AG04449 (cell line): ENCODE results near the gene GALNT14.

ENCODE experiments used
- CTCF ChIA-PET: fragments of 350-600 bp; formaldehyde crosslinking; extraction: SDS; loops from one replicate; lab custom pipeline; 2021; ENCODE audit warnings: antibody characterized with exemption; lab: Yijun Ruan, JAX
- POLR2A ChIA-PET: fragments of 400-600, 350-600 bp; formaldehyde crosslinking; extraction: SDS; loops from one replicate; lab custom pipeline; 2020; ENCODE audit warnings: antibody characterized with exemption, inconsistent platforms; lab: Yijun Ruan, JAX
- DNase-seq: peaks from one replicate; pipeline ENCODE4 v3.0.0-alpha.2; 2010; ENCODE audit warnings: low read depth, low spot score
- H3K4me3 ChIP-seq: 2 replicates; pipeline ENCODE4 v1.5.1; 2011; ENCODE audit warnings: low read depth, mild to moderate bottlenecking, control low read depth, low read length
- TF ChIP-seq, protein P1 (sequence below): IDR thresholded peaks from one replicate; pipeline ENCODE4 v1.5.1; 2011; ENCODE audit warnings: mild to moderate bottlenecking, moderate library complexity, low read length, control low read depth, inconsistent platforms; ENCODE audit not compliant: insufficient read depth; ENCODE audit errors: missing control alignments

Gene GALNT14

DNA sequence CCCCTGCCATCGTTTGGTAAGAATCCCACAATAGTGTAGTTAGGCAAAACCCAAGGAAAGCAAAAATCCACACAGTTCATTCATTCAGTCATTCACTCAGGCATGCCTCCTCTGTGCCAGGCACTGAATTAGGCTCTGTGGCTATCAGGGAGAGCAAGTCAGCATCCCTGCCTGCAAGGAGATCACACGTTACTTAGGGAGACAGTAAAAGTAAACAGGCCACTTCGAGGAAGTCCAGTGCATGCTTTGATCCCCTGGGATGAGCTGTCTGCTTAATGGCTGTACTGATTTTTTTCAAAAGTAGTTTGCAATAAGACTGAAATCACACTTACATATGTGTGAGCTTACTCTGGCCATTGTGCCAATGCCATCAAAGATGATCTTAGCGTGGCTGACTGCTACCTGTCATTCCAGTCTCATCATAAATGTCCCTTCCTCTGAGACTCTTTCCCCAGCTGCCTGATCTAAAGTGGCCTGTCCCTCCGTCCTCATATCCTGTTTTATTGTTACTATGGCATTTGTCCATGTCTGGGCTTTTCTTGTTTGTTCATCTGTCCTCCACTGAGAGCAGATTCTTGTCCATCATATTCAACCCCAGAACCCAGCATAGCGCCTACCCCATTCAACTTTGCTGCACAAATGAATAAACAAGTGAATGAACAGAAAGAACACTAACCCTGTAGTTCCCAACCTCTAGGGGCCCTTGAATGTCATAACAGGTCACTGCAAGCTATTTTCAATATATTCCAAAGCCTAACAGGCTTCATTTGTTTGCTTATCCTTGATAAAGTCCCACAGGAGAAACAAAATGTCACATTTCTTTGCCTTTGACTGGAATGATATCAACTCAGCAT is 84.1 kb downstream of the GALNT14 start:
- DNase-seq: no peak
- ChIA-PET POLR2A (no interaction called here), CTCF (no interaction called here)
- TF ChIP-seq, protein P1, sequence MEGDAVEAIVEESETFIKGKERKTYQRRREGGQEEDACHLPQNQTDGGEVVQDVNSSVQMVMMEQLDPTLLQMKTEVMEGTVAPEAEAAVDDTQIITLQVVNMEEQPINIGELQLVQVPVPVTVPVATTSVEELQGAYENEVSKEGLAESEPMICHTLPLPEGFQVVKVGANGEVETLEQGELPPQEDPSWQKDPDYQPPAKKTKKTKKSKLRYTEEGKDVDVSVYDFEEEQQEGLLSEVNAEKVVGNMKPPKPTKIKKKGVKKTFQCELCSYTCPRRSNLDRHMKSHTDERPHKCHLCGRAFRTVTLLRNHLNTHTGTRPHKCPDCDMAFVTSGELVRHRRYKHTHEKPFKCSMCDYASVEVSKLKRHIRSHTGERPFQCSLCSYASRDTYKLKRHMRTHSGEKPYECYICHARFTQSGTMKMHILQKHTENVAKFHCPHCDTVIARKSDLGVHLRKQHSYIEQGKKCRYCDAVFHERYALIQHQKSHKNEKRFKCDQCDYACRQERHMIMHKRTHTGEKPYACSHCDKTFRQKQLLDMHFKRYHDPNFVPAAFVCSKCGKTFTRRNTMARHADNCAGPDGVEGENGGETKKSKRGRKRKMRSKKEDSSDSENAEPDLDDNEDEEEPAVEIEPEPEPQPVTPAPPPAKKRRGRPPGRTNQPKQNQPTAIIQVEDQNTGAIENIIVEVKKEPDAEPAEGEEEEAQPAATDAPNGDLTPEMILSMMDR: no peak
- H3K4me3 ChIP-seq: no peak overlapping the region

DNA sequence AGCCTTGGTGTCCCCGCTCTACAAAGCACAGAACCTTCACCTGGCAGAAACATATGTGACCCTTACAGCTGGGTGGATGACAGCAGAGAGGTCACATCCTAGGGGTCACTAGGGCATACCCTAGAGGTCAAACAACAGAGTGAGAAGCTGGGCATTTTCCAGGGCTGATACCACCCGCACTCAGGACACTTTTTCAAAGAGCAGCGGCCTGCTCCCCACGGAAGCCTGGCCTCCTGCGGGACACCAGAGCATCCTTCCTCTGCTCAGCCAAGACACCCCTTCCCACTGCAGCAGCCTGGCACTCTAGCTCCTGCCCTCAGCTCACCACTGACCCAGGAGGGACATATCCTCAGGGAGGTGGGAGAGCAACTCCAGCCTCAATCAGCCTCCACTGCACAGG is 86.0 kb downstream of the GALNT14 start:
- no peak overlapping the region for H3K4me3 ChIP-seq
- TF ChIP-seq, protein P1: no peak
- no peak for DNase-seq
- POLR2A ChIA-PET: no interaction called here
- CTCF ChIA-PET: no interaction called here

DNA sequence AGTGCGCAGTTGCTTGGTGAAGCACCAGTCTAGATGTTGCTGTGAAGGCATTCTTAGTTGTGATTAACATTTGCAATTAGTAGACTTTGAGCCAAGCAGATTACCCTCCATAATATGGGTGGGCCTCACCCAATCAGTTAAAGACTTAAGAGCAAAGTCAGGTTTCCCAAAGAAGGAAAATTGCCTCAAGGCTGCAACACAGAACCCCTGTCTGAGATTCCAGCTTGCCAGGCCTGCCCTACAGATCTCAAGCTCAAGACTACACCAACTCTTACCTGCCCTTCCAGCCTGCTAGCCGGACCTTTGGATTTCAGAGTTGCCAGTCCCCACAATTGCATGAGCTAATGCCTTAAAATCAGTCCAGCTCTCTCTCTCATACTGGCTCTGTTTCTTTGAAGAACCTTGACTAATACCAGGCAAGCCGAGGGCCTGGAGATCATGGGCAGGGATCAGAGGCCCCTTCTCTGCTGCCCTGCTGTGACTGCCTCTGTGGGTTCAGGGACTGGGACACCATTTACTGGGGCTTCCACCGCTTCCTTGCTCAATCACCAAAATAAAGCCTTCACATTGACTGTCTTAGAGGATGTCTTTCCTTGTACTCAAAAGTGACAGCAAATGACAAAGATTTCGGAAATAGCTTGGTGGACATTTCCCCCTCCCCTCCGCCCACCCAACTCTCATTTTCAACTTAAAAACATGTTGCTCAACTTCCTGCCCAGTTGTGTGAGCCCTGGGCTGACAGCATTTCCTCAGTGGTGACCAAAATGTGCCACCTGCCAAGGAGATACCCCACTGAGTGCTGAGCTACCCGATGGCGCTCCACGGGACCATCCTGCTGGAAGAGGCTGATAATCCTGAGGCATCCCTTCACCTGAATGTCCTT is 86.7 kb downstream of the GALNT14 start:
- no peak for DNase-seq
- H3K4me3 ChIP-seq: no peak overlapping the region
- ChIA-PET POLR2A (no interaction called here), CTCF (no interaction called here)
- TF ChIP-seq, protein P1: no peak

DNA sequence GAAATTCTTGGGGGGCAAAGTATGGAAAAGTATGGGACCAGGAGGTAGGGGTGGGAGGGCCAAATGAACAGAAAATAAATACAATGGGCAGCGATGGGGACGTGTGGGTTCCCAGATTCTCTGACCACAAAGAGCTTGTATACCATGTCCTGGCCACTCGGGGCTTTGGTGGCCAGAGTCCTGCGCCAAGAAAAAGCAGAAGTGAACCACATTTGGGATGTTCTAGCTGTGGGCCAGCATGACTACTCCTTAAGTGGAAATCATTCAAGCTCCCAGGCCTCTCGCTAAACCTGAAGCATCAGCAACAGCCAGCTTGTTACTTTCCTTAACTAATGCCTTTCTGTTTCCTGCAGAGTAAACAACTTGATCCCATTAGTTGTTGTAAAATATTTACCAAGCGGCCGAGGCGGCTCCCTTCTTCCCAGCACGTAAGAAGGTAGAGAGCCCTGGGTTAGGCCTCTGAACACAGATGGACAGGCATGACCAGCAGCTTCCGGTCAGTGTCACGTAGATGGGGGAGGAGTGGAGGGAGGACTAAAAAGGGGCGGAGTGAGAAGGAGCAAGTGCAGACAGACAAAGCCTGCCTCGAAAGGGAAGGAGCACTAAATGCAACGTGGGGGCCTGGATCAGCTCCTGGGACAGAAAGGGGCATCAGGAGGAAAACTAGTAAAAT is 88.2 kb downstream of the GALNT14 start:
- POLR2A ChIA-PET: no interaction called here
- TF ChIP-seq, protein P1: no peak
- no peak for DNase-seq
- CTCF ChIA-PET: no interaction called here
- H3K4me3 ChIP-seq: no peak overlapping the region

DNA sequence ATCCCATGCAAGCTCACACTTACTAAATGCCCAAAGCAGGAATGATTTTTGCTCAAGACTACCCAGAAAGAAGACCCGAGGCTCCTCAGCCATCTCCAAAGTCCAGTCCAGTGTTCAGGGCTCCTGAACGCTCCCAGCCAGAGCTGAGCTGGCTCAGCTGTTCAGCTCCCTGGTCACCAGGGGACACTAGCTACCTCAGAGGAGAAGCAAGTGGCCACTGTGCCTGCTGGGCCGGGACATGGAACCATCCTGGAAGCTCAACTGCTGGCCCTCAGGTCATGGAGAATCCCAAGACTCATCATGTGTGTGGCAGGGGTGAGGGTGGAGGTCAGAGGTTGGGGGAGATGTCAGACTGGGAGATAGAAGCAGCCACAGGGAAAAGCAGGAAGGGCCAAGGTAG is 89.0 kb downstream of the GALNT14 start:
- TF ChIP-seq, protein P1: no peak
- CTCF ChIA-PET: no interaction called here
- no peak for DNase-seq
- POLR2A ChIA-PET: no interaction called here
- no peak overlapping the region for H3K4me3 ChIP-seq

DNA sequence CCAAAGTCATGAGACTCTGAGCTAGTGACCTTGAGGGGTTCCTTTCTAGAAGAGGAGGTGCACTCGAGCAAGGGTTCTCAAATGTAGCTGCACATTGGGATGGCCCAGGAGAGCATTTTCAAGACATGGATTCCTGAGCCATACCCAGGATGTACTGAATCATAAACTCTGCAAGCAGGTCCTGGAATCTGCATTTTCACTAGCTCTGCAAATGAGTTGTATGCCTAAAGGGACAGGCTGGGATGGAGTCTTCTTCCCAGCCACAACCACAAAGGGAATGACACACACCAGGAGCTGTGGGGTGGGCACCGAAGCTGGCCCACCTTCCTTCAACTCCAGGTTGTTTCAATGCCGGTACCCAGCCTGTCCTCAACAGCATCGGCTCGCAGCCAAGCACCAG is 90.6 kb downstream of the GALNT14 start:
- CTCF ChIA-PET: no interaction called here
- TF ChIP-seq, protein P1: no peak
- H3K4me3 ChIP-seq: no peak overlapping the region
- POLR2A ChIA-PET: no interaction called here
- DNase-seq: no peak
